Activated effector memory CD4-positive, alpha-beta T cell treated with anti-CD3 and anti-CD28 coated beads, Interleukin-2, amount 50 U/mL, for 16 hours (primary cell): ENCODE data around the gene CDK5R1.
A peak's percentile ranks its signal among the peaks of the same experiment; 100 is the strongest.
"Not testable (repeated sequence)": the region's sequence is repeated elsewhere in the genome, so short reads cannot be mapped to it uniquely, and the experiment has no call there.

Experiments
- DNase-seq: peaks from one replicate; pipeline ENCODE4 v3.0.0-alpha.2; 2020

Gene CDK5R1

DNA sequence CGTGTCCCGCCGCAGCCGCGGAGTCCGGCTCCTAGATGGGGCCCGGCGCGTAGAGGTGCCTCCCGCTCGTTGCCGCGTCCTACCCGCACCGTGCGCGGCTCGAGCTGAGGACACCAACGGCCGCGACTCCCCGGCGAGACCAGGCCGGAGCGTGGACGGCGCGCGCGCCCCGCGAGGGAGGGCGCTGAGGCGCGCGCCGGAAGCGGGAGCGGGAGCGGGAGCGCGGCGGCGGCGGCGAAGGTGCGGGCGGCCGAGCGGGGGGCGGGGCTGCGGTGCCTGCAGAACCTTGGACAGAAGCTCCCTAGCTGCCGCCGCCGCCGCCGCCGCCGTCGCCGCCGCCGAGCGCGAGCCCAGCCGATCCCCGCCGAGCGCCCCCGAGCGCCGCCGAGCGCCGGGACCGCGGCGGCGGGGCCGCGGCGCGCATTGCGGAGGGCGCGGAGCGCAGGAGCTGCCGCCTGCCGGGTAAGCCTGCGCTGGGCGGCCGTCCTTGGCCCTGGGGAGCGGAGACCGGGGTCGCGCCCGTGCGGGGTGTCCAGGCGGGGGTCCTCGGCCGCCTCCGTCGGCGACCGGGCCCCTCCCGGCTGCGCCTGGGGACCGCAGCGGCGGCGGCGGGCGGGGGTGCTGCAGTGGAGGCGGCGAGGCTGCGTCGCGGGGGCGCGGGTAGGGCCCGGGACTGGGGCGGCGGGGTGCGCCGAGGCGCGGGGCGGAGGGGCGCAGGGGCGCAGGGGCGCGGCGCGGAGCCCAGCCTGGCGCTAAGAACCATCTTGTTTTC, at the start of gene CDK5R1:
CDK5R1 (plus strand) TSS at position 293 of the 772 bp plus-strand sequence. CDS start 628 bp downstream, outside the sequence.
- DNase-seq: peak; percentile 89

DNA sequence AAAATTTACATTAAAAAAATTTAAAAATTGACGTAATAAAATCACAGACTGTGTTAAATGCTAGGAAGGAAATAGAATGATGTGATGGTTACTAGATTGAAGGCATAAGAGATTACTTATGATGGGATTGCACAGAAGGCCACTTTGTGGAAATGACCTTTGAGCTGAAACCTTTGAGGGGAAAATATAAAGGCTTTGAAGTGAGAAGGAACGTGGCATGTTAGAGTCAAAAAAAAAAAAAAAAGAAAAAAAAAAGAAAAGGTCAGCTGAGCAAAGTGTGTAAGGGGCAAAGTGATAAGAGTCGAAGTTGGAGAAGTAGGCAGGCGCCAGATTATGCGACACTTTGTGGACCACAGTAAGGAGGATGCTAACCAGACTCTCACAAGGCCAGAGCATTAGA, 46.1 kb upstream of the CDK5R1 start:
- DNase-seq: no peak

DNA sequence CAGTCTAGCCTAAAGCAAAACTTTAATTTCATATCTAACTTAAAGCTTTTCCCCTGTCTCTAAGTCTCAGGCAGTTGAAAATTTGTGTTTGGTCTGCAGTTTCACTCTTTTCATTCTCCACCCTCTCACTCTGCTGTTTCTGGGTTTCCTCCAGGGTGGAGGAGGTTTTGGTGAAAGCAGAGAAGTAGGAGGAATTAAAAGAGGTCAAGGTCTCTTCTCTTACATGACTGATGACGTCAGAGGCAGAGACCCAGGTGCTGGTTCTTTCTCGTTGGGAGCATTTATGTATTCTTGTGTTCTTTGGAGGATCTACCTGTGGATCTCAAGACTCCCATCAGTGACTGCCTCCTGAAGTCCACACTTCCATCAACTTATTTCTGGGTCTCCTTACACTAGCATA, 44.9 kb upstream of the CDK5R1 start:
- DNase-seq: no peak

DNA sequence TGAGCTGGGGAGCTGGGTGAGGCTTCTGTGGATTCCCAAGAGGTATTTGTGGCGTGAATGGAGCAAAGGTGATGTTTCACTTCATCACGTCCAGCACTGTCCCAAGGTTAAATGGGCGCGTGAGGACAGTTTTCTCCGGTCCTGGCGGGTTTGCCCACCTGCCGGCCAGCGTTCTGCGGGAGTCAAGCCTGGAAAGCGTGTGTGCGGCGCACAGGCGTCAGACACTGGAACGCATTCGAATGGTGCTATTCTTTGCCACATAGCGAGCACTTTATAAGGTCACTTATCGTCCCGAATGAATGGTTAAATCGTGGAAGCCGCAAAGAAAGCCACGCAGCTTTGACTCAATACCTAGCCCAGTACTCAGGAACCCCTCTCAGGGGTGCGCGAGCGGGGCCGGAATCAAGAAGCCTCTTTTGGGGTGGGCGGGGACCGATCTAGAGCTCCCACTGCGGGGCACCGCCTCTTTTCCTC, 42.9 kb upstream of the CDK5R1 start:
- DNase-seq: no peak

DNA sequence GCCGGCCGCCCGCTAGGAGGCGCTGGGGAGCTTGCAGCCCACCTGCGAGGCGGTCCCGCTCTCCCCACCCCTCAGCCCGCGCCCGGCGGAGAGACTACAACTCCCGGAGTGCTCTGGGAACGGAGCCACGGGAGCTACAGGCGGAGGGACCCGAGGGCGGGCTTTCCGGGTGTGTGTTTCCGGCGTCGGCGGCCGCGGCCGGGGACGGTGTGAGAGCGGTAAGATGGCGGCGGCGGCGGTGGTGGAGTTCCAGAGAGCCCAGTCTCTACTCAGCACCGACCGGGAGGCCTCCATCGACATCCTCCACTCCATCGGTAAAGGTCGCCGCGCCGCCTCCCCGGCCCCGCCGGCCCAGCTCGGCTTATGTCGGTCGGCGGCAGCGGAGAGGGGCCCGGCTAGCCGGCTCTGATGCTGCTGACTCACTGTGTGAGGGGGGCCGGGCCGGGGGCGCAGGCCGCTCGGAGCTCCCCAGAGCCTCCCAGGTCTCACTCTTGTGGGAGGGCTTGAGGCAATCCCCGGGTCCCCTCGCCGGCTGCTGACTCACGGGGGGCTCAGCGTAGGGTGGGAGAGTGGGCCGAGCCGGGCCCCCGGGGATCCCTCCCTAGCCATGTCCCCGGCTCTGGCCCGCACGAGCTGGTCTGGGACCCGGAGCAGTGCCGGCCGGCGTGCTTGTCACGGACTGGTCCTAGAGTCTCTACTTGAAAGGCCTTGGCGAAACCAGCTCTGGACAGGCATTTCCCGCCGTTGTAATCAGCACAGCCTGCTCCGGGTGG, 42.3 kb upstream of the CDK5R1 start, which contains the start of gene PSMD11:
PSMD11 (plus strand) TSS at position 210 of the 773 bp plus-strand sequence; CDS start at position 224, 14 bp downstream.
- DNase-seq: peak; percentile 100

DNA sequence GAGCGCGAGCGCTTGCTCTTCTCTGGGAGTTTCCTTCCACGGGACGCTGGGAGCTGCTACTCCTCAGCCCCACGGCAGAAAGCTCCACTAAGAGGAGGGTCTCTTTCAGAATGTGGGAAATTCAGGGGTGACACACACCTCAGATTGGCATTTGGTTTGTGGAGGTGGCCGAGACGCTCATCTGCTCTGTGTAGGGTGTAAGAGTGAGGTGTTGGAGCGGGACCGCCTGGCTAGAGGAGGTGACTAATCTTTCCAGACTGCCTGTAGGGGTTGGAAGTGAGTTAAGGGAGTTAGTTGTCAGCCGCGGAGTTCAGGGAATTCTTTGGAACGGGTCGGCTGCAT, 41.7 kb upstream of the CDK5R1 start:
- peak; percentile 80 for DNase-seq

DNA sequence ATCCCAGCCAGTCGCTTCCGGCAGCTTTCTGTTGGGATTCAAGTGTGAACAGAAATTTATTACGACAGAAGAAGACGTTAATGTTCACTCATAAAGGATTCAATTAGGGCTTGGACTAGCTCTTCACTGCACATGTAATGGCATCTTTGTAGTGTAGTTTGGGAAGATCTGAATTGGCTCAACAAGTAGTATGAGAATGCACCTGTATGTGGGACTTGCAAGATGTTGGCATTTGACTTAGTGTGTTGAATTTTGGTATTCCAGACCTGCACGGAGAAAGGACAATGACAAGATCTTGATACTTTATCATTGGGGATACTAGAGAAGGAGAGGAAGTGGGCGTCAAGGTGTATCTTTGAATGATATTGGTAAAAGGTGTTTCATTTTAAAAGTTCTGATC, 41.3 kb upstream of the CDK5R1 start:
- no peak for DNase-seq

DNA sequence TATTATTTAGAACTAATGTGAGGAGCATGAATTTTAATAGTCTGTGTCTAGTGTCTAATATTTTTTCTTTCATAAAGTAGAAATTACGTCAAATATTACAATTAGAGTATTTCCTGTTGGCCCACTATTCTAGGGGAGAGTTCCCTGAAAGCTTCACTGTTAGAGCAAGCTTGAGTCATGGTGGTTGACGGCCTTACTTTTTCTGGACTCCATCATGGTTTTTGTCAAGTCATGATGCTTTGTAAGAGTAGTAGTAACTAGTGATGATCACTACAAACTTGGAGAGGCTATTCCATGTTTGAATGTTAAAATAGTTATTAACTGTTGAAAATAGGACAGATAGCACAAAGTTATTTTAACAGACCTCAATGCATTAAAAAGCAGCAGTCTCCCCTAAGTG, 40.8 kb upstream of the CDK5R1 start:
- DNase-seq: no peak

DNA sequence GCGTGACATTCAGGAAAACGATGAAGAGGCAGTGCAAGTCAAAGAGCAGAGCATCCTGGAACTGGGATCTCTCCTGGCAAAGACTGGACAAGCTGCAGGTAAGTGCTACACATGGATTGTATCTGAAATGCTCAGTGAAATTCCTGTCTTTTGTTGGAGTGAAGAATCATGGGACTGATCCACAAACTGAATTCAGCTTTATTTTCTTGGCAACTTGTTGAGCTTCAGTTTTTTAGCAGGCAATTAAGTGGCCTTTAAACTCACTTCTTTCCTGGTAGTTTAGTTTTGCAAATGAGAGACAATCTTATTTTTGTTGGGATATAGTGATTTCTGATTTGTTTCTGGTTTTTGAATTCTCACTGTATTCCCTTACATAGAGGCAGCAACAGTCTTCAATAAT, 39.8 kb upstream of the CDK5R1 start:
- no peak for DNase-seq

DNA sequence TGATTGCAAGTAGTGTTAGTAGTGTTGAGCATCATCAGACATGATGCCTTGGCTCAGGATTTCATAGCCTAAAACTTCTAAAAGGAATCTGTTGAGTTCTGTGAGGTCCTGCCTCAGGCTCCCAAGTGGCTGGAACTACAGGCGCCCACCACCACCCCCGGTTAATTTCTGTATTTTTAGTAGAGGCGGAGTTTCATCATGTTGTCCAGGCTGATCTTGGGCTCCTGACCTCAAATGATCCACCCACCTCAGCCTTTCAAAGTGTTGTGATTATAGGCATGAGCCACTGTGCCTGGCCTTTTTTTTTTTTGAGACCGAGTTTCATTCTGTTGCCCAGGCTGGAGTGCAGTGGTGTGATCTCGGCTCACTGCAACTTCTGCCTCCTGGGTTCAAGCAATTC, 36.8 kb upstream of the CDK5R1 start:
- DNase-seq: no peak

DNA sequence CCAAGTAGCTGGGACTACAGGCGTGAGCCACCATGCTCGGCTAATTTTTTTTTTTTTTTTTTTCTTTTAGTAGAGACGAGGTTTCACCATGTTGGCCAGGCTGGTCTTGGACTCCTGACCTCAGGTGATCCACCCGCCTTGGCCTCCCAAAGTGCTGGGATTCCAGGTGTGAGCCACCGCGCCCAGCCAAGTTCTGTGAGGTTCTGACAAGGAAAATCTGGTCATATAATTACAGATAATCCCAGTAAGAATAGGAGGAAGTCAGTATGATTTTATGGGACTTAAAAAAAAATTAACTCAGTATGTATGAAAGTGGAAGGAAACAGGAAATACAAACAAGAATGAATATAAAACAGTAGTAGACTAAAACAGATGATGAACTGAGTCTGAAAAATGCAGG, 36.4 kb upstream of the CDK5R1 start:
- not testable (repeated sequence) for DNase-seq

DNA sequence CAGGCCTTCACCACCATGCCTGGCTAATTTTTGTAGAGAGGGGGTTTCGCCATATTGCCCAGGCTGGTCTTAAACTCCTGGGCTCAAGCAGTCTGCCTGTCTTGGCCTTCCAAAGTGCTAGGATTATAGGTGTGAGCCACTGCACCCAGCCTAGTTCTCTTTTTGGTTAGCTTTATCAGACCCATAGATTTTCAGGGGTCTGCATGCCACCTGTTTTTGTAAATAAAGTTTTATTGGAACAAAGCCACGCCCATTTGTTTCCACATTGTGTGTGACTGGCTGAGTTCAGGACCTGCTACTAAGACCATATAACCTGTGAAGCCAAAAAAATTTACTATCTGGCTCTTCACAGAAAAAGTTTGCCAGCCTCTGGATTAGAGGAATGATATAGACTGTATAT, 34.9 kb upstream of the CDK5R1 start:
- DNase-seq: no peak

DNA sequence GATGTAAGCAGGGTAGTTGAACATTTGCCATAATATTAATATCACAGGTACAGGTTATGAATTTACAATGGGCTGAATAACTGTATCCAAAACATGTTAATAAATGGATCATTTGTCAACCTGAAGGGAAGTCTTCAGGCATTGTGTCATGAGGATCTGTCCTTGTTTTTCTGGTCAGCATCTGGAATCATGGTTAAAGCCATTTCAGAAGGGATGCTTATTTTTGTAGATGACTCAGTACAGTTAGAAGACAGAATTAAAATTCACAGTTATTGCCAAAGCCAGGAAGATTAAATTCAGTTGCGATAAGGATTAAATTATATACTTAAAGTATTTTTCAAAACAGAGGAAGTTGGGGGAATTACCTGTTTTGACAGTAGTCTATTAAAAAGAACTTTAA, 34.5 kb upstream of the CDK5R1 start:
- DNase-seq: no peak

DNA sequence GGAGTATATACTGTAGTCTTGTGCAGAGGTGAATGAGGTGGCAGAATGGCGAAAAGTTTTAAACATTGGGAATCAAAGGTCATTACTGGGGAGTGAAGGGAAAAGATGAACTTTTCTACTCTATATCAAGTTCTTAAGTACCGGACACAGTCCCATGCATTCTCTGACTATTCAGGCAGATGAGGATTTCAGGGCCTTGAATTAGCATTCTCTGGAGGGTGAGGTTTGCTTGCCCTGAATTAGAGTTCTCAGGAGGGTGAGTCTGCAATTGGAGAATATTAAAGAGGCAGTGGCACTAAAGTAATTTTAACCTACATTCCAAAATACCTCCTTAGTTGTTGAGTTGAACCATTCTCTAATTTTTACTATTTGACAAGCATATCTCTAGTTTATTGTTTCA, 33.4 kb upstream of the CDK5R1 start:
- DNase-seq: no peak

DNA sequence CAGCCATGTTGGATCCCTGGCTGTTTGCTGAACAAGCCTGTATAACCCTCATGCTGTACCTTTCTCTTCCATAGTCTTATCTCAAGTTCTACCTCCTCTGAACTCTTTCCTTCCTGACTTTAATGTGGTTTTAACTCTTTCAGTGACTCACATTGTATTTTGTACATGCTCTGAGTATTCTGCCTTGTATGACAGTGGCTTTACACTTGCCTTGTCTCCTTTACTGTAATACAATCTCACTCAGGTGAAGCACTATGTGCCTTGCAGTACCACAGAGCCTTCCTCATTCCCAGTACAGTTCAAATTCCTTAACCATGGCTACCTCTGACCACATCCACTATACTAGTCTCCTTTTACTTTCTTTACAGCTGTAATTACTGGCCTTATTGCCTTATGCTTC, 28.4 kb upstream of the CDK5R1 start:
- no peak for DNase-seq

DNA sequence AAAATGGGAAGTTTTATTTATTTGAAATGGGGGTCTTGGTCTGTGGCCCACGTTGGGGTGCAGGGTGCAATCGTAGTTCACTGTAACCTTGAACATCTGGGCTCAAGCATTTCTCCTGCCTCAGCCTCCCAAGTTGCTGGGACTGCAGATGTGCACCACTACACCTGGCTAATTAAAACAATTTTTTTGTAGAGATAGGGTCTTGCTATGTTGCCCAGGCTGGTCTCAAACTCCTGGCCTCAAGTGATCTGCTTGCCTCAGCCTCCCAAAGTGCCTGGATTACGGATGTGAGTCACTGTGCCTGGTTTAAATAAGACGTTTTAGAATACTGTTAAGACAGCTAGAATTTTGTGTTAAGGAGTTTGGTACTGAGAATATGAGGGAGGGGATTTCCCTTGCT, 26.7 kb upstream of the CDK5R1 start:
- DNase-seq: no peak

DNA sequence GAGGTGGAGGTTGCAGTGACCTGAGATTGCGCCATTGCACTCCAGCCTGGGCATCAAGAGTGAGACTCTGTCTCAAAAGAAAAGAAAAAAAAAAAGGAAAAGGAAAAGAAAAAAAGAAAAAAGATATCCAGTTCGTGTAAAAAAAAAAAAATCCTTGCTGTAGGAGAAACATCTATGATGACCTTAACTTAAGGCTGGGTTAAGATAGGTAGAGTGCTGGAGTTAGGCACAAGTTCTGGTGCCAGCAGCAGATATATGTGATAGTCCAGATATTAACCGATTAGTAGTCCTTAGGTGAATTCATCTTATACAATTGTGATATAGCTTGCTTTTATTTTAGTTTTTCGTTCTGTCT, 25.3 kb upstream of the CDK5R1 start:
- no peak for DNase-seq

DNA sequence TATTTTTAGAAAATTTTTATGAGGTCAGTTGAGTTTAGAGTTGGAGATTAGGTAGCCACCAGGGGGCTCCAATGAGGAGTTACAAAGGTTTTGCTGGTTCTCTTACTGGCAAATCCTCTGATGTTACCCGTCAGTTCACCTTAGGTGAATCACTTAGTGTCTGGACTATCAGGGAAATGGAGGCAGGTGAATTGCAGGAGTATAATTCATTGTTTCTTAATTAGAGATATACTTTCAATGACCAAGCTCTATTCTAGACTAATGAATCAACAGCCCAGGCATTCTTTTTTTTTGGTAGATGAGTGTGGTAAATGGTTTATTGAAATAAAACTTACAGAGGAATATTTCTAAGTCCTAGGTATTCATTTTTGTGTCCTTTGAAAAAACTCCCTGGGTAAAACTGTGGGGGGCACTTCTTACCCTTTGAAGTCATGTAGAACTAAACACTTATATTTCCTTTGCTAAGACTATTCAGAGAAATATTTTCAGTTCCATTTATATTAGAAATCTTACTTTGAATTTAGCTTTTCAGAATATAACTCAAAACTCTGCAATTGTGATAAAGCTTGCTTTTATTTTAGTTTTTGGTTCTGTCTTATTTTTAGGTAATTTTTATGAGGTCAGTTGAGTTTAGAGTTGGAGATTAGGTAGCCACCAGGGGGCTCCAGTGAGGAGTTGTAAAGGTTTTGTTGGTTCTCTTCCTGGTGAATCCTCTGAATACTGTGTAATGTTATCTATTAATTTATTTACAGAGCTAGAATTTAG, 24.8 kb upstream of the CDK5R1 start:
- DNase-seq: peak; percentile 82

DNA sequence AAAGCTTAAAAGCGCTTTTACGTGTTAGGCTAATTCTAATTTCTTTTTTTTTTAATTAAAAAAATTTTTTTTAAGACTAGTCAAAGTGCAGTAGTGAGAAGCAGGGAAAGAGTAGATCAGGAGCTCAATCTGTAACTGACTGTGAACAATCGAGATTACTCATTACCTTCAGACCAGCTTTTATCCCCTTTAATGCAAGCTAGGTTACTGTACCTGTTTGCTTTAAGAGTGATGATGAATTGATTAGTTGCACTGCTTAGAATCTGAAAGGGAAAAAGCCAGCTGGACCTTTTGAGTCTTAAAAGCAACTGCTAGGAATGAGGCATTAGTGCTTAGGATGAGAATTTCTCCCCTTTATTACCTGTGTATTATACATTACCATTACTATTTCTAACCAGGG, 23.5 kb upstream of the CDK5R1 start:
- DNase-seq: no peak

DNA sequence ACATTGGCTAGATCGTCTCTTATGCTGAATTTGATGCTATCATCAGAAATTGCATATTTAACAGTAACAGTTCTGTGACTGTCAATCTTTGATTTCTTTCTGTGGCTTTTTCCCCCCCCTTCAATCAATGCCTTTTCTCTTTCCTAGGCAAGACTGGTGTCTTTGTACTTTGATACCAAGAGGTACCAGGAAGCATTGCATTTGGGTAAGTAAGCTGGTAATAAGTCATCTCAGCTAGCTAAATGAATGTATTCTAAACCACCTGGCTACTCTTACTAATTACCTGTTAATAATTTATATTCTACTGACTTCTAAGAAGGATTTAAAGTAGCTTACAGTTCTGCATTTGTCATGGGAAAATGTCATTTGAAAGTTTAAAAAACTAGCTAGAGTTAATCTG, 22.4 kb upstream of the CDK5R1 start:
- no peak for DNase-seq

DNA sequence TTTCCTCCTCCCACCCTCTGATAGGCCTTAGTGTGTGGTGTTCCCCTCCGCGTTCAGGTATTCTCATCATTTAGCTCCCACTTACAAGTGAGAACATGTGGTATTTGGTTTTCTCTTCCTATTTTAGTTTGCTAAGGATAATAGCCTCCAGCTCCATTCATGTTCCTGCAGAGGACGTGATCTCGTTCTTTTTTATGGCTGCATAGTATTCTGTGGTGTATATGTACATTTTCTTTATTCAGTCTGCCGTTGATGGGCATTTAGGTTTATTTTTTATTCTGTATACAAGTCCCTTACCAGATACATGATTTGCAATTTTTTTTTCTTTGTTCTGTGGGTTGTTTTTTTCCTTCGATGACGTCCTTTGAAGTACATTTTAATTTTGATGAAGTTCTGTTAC, 18.8 kb upstream of the CDK5R1 start:
- DNase-seq: no peak

DNA sequence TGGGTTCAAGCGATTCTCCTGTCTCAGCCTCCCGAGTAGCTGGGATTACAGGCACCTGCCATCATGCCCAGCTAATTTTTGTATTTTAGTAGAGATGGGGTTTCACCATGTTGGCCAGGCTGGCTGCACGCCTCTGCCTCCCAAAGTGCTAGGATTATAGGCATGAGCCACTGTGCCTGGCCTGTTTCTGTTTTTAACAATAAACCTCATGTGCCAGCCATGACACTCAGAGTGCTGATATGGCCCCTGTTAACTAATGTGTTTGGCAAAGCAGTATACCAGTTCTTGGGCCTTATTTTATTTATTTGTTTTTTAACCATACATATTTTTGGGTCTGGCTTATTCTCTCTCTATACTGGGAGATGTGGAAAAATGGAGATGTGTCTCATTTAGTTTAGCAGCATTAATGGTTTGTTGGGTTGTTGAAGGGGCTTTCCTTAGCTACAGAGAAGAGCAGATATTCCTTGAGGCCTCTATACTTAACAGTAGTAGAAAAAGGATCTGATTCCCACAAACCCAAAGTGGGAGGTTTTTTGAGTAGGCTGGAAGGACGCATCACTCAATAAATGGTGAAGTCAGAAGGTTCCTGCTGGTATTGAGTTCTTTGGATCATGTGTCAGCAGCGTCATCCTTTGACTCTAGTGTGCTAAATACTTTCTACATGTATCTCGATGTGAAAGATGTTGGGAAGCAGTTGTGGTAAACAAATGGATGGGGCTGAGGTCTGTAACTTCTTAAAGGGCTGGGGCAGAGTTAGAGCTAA, 16.2 kb upstream of the CDK5R1 start:
- DNase-seq: no peak

DNA sequence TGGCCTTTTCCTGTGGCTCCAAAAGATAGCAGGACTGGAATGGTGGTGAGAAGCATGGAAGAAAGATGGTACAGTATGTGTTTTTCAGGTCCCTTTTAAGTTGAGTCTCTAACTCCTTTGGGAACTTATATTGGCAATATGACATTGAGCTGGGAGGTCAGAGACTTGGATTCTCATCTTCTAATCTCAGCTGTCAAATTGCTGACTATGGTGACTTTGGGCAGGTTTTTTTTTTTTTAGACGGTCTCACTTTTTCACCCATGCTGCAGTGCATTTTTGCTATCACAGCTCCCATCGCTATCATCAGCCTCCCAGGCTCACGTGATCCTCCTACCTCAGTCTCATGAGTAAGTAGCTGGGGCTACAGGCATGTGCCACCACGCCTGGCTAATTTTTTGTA, 15.1 kb upstream of the CDK5R1 start:
- no peak for DNase-seq
